ENCODE results near the gene MYO15B.

DNA sequence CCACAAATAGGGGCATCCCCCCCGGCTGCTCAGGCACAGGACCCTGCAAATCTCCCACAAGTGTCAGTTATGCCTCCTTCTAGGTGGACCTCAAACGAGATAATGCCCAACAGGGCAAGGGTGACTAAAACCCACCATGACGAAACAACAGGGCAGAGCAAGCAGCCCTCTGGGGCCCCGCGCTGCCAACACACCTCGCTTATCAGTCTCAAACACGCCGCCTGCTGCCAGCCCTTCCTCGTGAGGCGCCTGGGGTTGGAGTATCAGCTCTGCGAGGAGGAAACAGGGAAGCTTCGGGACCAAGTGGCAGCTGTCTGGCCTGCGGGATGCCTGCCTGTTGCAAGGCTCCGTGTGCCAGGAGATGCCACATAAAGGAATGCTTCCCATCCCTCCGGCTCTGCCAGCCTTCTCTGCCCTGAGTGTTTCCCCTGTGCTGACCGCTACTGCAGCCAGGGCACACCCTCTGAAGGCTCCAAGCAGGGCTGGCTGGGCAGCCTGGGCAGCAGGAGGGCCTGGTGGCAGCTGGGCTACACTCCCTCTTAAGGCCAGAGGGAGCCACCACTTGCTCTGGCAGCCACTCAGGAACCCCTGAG is 48.1 kb downstream of the MYO15B start:
- TF ChIP-seq CTCF (IDR thresholded peaks at IDR 0.05), result no peak
- no peak for TF ChIP-seq POLR2A (IDR thresholded peaks at IDR 0.05)

All from adrenal gland (tissue), 5 donors.